ENCODE results near the gene KDM4C. TPM values are rescaled to one million over a fixed set of nuclear protein-coding genes. Genes with fewer than 3 reads are reported as not detected.

The KDM4C gene
- total RNA-seq, 4 donors from 2014 or later: 25.2 to 41.1 (median 26.4) TPM

GRCh38 chr9:6873857-6874256 lies 116.1 kb downstream of the KDM4C start:
- peaks cover 0 to 3% (median 0%) of the 10 kb centered on the region in 4 donors for H3K36me3 ChIP-seq

GRCh38 chr9:6876195-6876894 lies 118.6 kb downstream of the KDM4C start:
- Histone ChIP-seq H3K4me1 (peaks cover 0 to 8% (median 0%) of the 10 kb centered on the region in 4 donors), H3K27me3 (no peaks in the 10 kb centered on the region), H3K36me3 (peaks cover 0 to 4% (median 0%) of the 10 kb centered on the region in 4 donors), H3K9me3 (no peaks in the 10 kb centered on the region), H3K4me3 (no peak overlapping the region), H3K27ac (replicated peaks in 1 of 4) (no peak overlapping the region)
- 96% methylated on average over 10 of the region's 10 CpGs for WGBS
- no peak for DNase-seq (ENCODE audit: extremely low spot score)
- intact Hi-C loops (cut with DNase I): no loop called here
- TF ChIP-seq EP300 (IDR thresholded peaks at IDR 0.05): no peak
- no peak for TF ChIP-seq CTCF (IDR thresholded peaks at IDR 0.05)
- no peak for TF ChIP-seq POLR2A (IDR thresholded peaks at IDR 0.05; ENCODE audit: low read depth)
- TF ChIP-seq POLR2AphosphoS5 (IDR thresholded peaks at IDR 0.05): no peak

More at GRCh38 chr9:6873857-6874256, 116.1 kb downstream of the KDM4C start:
- Histone ChIP-seq H3K4me1 (peaks cover 0 to 15% (median 4%) of the 10 kb centered on the region in 4 donors), H3K4me3 (no peak overlapping the region), H3K27me3 (no peaks in the 10 kb centered on the region), H3K27ac (replicated peaks in 1 of 4) (no peak overlapping the region), H3K9me3 (no peaks in the 10 kb centered on the region)
- intact Hi-C loops (cut with DNase I): no loop called here
- no peak for DNase-seq (ENCODE audit: extremely low spot score)
- TF ChIP-seq POLR2A (IDR thresholded peaks at IDR 0.05; ENCODE audit: low read depth) (no peak), POLR2AphosphoS5 (IDR thresholded peaks at IDR 0.05) (no peak), EP300 (IDR thresholded peaks at IDR 0.05) (no peak), CTCF (IDR thresholded peaks at IDR 0.05) (no peak)
- 77% methylated on average over 7 of the region's 7 CpGs for WGBS

GRCh38 chr9:6877671-6878161 lies 119.9 kb downstream of the KDM4C start:
- no peak overlapping the region for H3K4me3 ChIP-seq
- 85% methylated on average over 1 of the region's 1 CpG for WGBS
- TF ChIP-seq POLR2A (IDR thresholded peaks at IDR 0.05; ENCODE audit: low read depth) (no peak), CTCF (IDR thresholded peaks at IDR 0.05) (no peak), EP300 (IDR thresholded peaks at IDR 0.05) (no peak), POLR2AphosphoS5 (IDR thresholded peaks at IDR 0.05) (no peak)

GRCh38 chr9:6880626-6881025 lies 122.9 kb downstream of the KDM4C start:
- no peak overlapping the region for H3K4me3 ChIP-seq
- H3K9me3 ChIP-seq: no peaks in the 10 kb centered on the region
- no peaks in the 10 kb centered on the region for H3K27me3 ChIP-seq
- 90% methylated on average over 2 of the region's 2 CpGs for WGBS
- no peak overlapping the region for H3K27ac ChIP-seq (replicated peaks in 1 of 4)
- intact Hi-C loops (cut with DNase I): no loop called here
- TF ChIP-seq POLR2AphosphoS5 (IDR thresholded peaks at IDR 0.05): no peak
- no peak for TF ChIP-seq POLR2A (IDR thresholded peaks at IDR 0.05; ENCODE audit: low read depth)
- TF ChIP-seq EP300 (IDR thresholded peaks at IDR 0.05): no peak
- TF ChIP-seq CTCF (IDR thresholded peaks at IDR 0.05): no peak
- no peak for DNase-seq (ENCODE audit: extremely low spot score)
- peaks cover 0 to 4% (median 0%) of the 10 kb centered on the region in 4 donors for H3K36me3 ChIP-seq
- H3K4me1 ChIP-seq: no peaks in the 10 kb centered on the region

More at GRCh38 chr9:6877671-6878161, 119.9 kb downstream of the KDM4C start:
- peaks cover 0 to 4% (median 0%) of the 10 kb centered on the region in 4 donors for H3K36me3 ChIP-seq
- H3K27me3 ChIP-seq: no peaks in the 10 kb centered on the region
- H3K4me1 ChIP-seq: peaks cover 0 to 8% (median 0%) of the 10 kb centered on the region in 4 donors
- intact Hi-C loops (cut with DNase I): no loop called here
- no peak overlapping the region for H3K27ac ChIP-seq (replicated peaks in 1 of 4)
- DNase-seq (ENCODE audit: extremely low spot score): no peak
- H3K9me3 ChIP-seq: no peaks in the 10 kb centered on the region
